Karpas-422 (cell line): ENCODE measurements around the gene STAP2. TPM values are rescaled to one million over a fixed set of nuclear protein-coding genes. Genes with fewer than 3 reads are reported as not detected.
"Not testable (repeated sequence)": the region's sequence is repeated elsewhere in the genome, so short reads cannot be mapped to it uniquely, and the experiment has no call there.

Experiments used
- DNase-seq: peaks from one replicate; pipeline ENCODE4 v3.0.0-alpha.2; 2015
- H2AFZ ChIP-seq: fragments of 200-600 bp; sonication (generic); 2 replicates; pipeline ENCODE4 v1.6.1; 2014; ENCODE audit warnings: antibody characterized with exemption, low read length, mixed read lengths
- H3K27ac ChIP-seq: fragments of 200-600 bp; sonication (generic); 2 replicates; pipeline ENCODE4 v1.5.1; 2014; ENCODE audit warnings: mild to moderate bottlenecking, low read length, moderate library complexity
- H3K27me3 ChIP-seq: fragments of 200-600 bp; sonication (generic); 2 replicates; pipeline ENCODE4 v1.6.1; 2014; ENCODE audit warnings: low read length, mixed read lengths
- H3K36me3 ChIP-seq: fragments of 200-600 bp; sonication (generic); 2 replicates; pipeline ENCODE4 v1.6.1; 2014; ENCODE audit warnings: low read length, mixed read lengths; ENCODE audit not compliant: insufficient read depth
- H3K4me1 ChIP-seq: fragments of 200-600 bp; sonication (generic); 2 replicates; pipeline ENCODE4 v1.6.1; 2014; ENCODE audit warnings: mild to moderate bottlenecking, low read length, mixed read lengths
- H3K4me2 ChIP-seq: fragments of 200-600 bp; sonication (generic); 2 replicates; pipeline ENCODE4 v1.6.1; 2014; ENCODE audit warnings: low read length, low read depth, mild to moderate bottlenecking; ENCODE audit not compliant: poor library complexity, severe bottlenecking
- H3K4me3 ChIP-seq: fragments of 200-600 bp; sonication (generic); 2 replicates; pipeline ENCODE4 v1.5.1; 2014; ENCODE audit warnings: mild to moderate bottlenecking, antibody characterized with exemption, low read length, mixed read lengths
- H3K79me2 ChIP-seq: fragments of 200-600 bp; sonication (generic); 2 replicates; pipeline ENCODE4 v1.6.1; 2014; ENCODE audit warnings: mild to moderate bottlenecking, low read length, mixed read lengths
- H3K9ac ChIP-seq: fragments of 200-600 bp; sonication (generic); 2 replicates; pipeline ENCODE4 v1.6.0; 2014; ENCODE audit warnings: low read length
- H3K9me2 ChIP-seq: fragments of 200-600 bp; sonication (generic), shearing (Covaris generic); replicated peaks from 2 replicates; pipeline ENCODE4 v1.6.0; 2014; ENCODE audit warnings: mild to moderate bottlenecking, low read length, moderate library complexity; ENCODE audit not compliant: insufficient read depth
- H3K9me3 ChIP-seq: fragments of 300-700, 200-600 bp; sonication (generic); 2 replicates; pipeline ENCODE4 v1.6.1; 2014; ENCODE audit warnings: low read length, mixed read lengths
- H4K20me1 ChIP-seq: fragments of 200-600 bp; sonication (generic); 2 replicates; pipeline ENCODE4 v1.6.1; 2014; ENCODE audit warnings: mild to moderate bottlenecking, antibody characterized with exemption, low read length, low read depth; ENCODE audit not compliant: insufficient read depth
- total RNA-seq: library from RNA; depleted of rRNA; stranded (reverse); fragments of >200 nt; shearing (Covaris generic); gene quantifications from 2 replicates; pipeline ENCODE4 v1.2.3, GENCODE V29; 2014; ENCODE audit warnings: low replicate concordance; rRNA removed

Gene STAP2
- total RNA-seq, 1 experiment from 2014 or later = 0.86 TPM

DNA sequence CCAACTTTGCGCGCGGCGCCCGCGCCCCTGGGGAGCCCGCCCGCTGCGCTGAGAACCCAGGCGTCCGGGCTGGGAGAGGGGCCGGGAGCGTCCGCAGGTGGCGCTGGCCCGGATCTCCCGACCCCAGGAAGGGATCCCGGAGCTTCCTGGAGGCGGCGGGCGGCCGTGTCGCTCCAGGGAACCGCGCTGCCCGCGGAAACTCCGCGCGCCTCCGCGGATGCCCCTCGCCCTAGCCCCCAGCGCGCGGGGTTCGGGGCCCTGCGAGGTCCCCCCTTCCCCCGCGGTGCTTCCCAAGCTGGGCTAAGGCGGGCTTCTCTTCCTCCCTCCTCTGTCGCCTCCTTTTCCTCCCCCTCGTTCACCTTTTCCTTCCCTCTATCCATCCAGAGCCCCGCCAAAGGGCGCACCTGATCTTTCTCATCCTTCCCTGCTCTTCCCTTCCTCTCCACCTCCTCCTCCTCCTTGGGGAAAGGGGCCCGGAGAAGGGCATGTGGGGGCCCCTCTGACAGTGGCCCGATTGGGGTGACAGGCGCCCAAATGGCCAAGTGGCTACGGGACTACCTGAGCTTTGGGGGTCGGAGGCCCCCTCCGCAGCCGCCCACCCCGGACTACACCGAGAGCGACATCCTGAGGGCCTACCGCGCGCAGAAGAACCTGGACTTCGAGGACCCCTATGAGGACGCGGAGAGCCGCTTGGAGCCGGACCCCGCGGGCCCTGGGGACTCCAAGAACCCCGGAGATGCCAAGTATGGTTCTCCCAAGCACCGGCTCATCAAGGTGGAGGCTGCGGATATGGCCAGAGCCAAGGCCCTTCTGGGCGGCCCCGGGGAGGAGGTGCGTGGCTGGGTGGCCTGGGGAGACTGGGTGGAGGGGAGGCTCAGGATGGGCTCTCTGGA lies 58.9 kb downstream of the STAP2 start:
- Histone ChIP-seq H2AFZ (no peak overlapping the region), H3K4me1 (no peaks in the 10 kb centered on the region), H3K27ac (no peak overlapping the region), H3K4me2 (no peak overlapping the region), H3K36me3 (no peaks in the 10 kb centered on the region), H3K79me2 (no peaks in the 10 kb centered on the region), H3K9me3 (no peaks in the 10 kb centered on the region), H3K27me3 (no peaks in the 10 kb centered on the region), H3K4me3 (no peak overlapping the region), H4K20me1 (no peaks in the 10 kb centered on the region), H3K9ac (no peak overlapping the region), H3K9me2 (no peaks in the 10 kb centered on the region)
- peak; percentile 34 for DNase-seq

DNA sequence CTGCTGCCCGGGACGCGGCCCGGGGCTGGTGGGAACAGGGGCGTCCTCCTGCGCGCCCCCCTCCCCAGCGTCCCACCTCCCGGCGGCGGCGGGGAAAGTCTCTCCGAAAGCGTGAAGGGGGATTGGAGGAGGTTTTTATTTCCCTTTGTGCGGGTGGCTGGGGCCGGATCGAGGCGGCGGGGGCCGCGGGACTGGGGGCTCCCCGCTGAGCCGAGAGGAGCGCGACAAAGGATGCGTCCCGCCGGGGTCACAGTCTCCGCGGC lies 59.4 kb downstream of the STAP2 start:
- Histone ChIP-seq H3K9me3 (no peaks in the 10 kb centered on the region), H4K20me1 (no peaks in the 10 kb centered on the region), H3K79me2 (no peaks in the 10 kb centered on the region), H3K4me2 (no peak overlapping the region), H3K4me3 (no peak overlapping the region), H3K27ac (no peak overlapping the region), H3K9ac (no peak overlapping the region), H3K9me2 (no peaks in the 10 kb centered on the region), H2AFZ (no peak overlapping the region), H3K4me1 (no peaks in the 10 kb centered on the region), H3K27me3 (no peaks in the 10 kb centered on the region), H3K36me3 (no peaks in the 10 kb centered on the region)
- DNase-seq = no peak

DNA sequence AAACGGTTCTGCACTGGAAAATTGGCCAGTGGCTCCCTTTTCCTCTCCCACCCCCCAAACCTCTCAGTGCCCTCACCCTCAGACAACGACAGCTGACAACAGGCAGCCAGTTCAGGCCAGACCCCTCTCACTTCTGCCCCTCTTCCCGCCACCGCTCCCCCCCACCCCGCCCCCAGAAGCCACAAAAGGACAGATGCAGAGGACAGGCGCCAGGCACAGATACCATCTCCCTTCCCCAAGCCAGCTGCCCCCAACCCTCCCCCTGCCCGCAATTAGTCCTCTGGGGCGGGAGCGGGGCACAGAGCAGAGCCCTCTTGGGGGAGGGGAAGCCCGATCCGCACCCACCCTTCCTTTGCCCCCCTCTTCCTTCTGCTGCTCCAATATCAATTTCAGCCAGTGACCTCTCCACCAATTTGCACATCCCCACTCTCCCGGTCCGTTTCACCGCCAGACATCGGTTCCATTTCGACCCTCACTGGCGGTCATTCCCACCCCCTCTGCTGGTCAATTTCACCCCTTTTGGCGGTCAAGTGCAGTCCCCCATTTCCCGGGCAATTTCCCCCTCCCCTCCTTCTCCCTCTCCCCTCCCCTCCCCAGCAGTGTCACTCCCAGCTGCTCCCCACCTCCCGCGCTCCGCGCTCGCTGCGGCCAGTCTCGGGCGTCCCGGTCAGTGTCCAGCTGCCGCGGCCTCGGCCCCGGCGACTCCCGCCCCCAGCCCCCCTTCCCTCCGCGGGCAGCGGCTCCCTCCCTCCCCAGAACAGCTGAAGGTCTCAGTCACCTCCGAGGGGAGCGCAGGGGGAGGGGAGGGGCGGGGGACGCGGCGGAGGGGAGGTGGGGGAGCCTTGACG lies 60.0 kb downstream of the STAP2 start, which contains the start of gene SHD:
Gene SHD (plus strand): TSS at position 848 of the 848 bp plus-strand sequence. CDS start 798 bp downstream, outside the sequence.
- Histone ChIP-seq H3K9me3 (no peaks in the 10 kb centered on the region), H3K36me3 (no peaks in the 10 kb centered on the region), H3K27me3 (no peaks in the 10 kb centered on the region), H3K4me3 (no peak within 1 kb of the TSS), H3K79me2 (no peaks in the 10 kb centered on the region), H3K4me2 (no peak within 1 kb of the TSS), H3K9me2 (no peaks in the 10 kb centered on the region), H2AFZ (no peak within 1 kb of the TSS), H3K9ac (no peak within 1 kb of the TSS), H3K4me1 (no peaks in the 10 kb centered on the region), H4K20me1 (no peaks in the 10 kb centered on the region), H3K27ac (no peak within 1 kb of the TSS)
- peak; percentile 31 for DNase-seq

DNA sequence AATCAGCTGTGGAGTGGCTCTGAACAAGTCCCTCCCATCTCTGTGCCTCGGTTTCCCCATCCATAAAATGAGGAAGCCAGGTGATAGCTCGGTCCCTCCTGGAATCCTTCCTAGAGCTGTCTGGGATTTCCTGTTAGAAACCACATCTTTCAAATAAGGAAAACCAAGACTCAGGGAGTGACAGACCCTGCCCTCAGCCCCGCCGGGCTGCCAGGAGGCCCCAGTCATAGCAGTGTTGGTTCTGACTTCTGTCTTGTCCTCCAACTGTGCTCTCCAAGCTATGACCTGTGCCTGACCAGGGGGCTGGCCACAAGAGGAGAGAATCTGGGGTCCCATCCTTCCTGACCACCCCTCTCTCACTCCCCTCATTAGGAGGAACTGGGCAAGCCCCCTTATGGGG lies 60.6 kb downstream of the STAP2 start:
- Histone ChIP-seq H3K27ac (no peak overlapping the region), H3K27me3 (no peaks in the 10 kb centered on the region), H3K9me3 (no peaks in the 10 kb centered on the region), H3K4me3 (no peak overlapping the region), H3K36me3 (no peaks in the 10 kb centered on the region), H3K4me1 (no peaks in the 10 kb centered on the region), H3K79me2 (no peaks in the 10 kb centered on the region), H2AFZ (no peak overlapping the region), H3K9me2 (no peaks in the 10 kb centered on the region), H4K20me1 (no peaks in the 10 kb centered on the region), H3K4me2 (no peak overlapping the region), H3K9ac (no peak overlapping the region)
- DNase-seq = peak; percentile 32

DNA sequence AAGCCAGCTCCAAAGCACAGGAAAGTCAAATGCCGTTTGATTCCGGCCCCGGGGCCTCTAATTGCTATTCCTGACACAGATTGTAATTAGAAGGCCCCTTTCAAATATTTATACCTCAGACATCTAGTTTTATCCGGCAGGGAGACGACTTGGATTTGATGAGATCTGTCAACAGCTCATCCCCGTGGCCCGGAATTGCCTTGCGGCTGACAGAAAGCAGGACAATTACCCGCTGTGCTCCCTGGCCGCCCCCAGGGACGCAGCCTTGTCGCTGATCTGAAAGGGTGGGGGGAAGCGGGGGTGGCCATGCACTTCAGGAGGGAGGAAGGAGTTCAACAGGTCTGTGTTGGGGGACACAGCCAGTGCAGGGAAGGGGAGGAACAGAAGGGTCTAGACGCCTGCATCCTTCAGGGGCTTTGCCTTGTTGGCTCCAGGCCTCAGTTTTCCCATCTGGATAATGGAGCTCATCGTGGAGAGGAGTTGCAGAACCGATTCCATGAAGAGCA lies 61.4 kb downstream of the STAP2 start:
- no peaks in the 10 kb centered on the region for H3K4me1 ChIP-seq
- H3K36me3 ChIP-seq = no peaks in the 10 kb centered on the region
- H3K27me3 ChIP-seq = no peaks in the 10 kb centered on the region
- no peak overlapping the region for H3K27ac ChIP-seq
- no peaks in the 10 kb centered on the region for H3K79me2 ChIP-seq
- H2AFZ ChIP-seq = no peak overlapping the region
- H3K9me3 ChIP-seq = no peaks in the 10 kb centered on the region
- no peak overlapping the region for H3K4me3 ChIP-seq
- peak; percentile 36 for DNase-seq
- no peak overlapping the region for H3K9ac ChIP-seq
- no peaks in the 10 kb centered on the region for H3K9me2 ChIP-seq
- H4K20me1 ChIP-seq = no peaks in the 10 kb centered on the region
- H3K4me2 ChIP-seq = no peak overlapping the region

DNA sequence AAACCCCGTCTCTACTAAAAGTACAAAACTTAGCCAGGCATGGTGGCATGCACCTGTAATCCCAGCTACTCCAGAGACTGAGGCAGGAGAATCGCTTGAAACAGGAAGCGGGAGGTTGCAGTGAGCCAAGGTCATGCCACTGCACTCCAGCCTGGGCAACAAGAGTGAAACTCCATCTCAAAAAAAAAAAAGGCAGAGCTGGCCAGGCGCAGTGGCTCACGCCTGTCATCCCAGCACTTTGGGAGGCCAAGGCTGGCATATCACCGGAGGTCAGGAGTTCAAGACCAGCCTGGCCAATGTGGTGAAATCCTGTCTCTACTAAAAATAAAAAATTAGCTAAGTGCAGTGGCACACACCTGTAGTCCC lies 64.3 kb downstream of the STAP2 start:
- not testable (repeated sequence) for H3K36me3 ChIP-seq, H3K9me3 ChIP-seq, H4K20me1 ChIP-seq, DNase-seq, H3K79me2 ChIP-seq, H3K27ac ChIP-seq, H3K9me2 ChIP-seq, H3K27me3 ChIP-seq, H3K4me3 ChIP-seq, H3K9ac ChIP-seq, H3K4me2 ChIP-seq, H2AFZ ChIP-seq, H3K4me1 ChIP-seq

Other genes with a start within 250 kb of the STAP2 start
- gene MAP2K2, start 214.7 kb downstream of the STAP2 start, total RNA-seq = 106 and 270 TPM in 2 replicates
- gene CREB3L3, start 185.2 kb downstream of the STAP2 start, total RNA-seq = not detected in 2 replicates
- 23.0 and 40.3 TPM in 2 replicates for gene SIRT6, start 156.3 kb downstream of the STAP2 start, total RNA-seq
- gene ANKRD24, start 156.1 kb downstream of the STAP2 start, total RNA-seq = 0.71 and 1.1 TPM in 2 replicates
- gene EBI3, start 109.3 kb downstream of the STAP2 start, total RNA-seq = not detected in 2 replicates
- 5.6 and 16.7 TPM in 2 replicates for gene YJU2, start 91.7 kb downstream of the STAP2 start, total RNA-seq
- 0.61 TPM in 1 of 2 replicates, not detected in the other for gene SHD, start 59.6 kb downstream of the STAP2 start, total RNA-seq
- gene TMIGD2, start 36.4 kb downstream of the STAP2 start, total RNA-seq = not detected in 2 replicates
- gene FSD1, start 34.2 kb downstream of the STAP2 start, total RNA-seq = not detected in 2 replicates
- 5.3 and 9.5 TPM in 2 replicates for gene MPND, start 4.7 kb upstream of the STAP2 start, total RNA-seq
- gene SH3GL1, start 61.7 kb upstream of the STAP2 start, total RNA-seq = 12.8 and 13.4 TPM in 2 replicates
- gene CHAF1A, start 63.8 kb upstream of the STAP2 start, total RNA-seq = 7.8 and 50.7 TPM in 2 replicates
- gene UBXN6, start 119.0 kb upstream of the STAP2 start, total RNA-seq = 90.9 and 112 TPM in 2 replicates
- gene HDGFL2, start 133.5 kb upstream of the STAP2 start, total RNA-seq = 49.9 and 81.2 TPM in 2 replicates
- not detected in 2 replicates for gene PLIN4, start 179.7 kb upstream of the STAP2 start, total RNA-seq
- gene PLIN5, start 196.4 kb upstream of the STAP2 start, total RNA-seq = not detected in 2 replicates
- gene LRG1, start 201.2 kb upstream of the STAP2 start, total RNA-seq = 0.11 and 0.14 TPM in 2 replicates
- gene SEMA6B, start 220.9 kb upstream of the STAP2 start, total RNA-seq = not detected in 2 replicates